OCI-LY7 (cell line): ENCODE measurements around the gene ADAMTSL4. TPM values are rescaled to one million over a fixed set of nuclear protein-coding genes. Genes with fewer than 3 reads are reported as not detected.

Experiments
- BruUV-seq: library from RNA; stranded (reverse); fragments of 400-500 nt; replicated peaks from 2 replicates; lab custom pipeline; 2021; lab: Mats Ljungman, UMichigan
- CTCF ChIA-PET: fragments of 300-600 bp; sonication (Branson Sonifier 250); formaldehyde crosslinking; loops from one replicate; lab custom pipeline; 2022; ENCODE audit warnings: antibody characterized with exemption; ENCODE audit not compliant: unreplicated experiment; lab: Charles Lee
- POLR2A ChIA-PET: fragments of 300-600 bp; sonication (Branson Sonifier 250); formaldehyde crosslinking; loops from one replicate; lab custom pipeline; 2022; ENCODE audit warnings: antibody characterized with exemption; lab: Charles Lee
- DNase-seq: peaks from one replicate; pipeline ENCODE4 v3.0.0-alpha.2; 2015; ENCODE audit warnings: low spot score
- H2AFZ ChIP-seq: fragments of 200-600 bp; sonication (generic), shearing (Covaris generic); 2 replicates; pipeline ENCODE4 v1.6.1; 2014; ENCODE audit warnings: mild to moderate bottlenecking, antibody characterized with exemption, low read length, moderate library complexity
- H3K27ac ChIP-seq: fragments of 200-600 bp; sonication (generic); 2 replicates; pipeline ENCODE4 v1.5.1; 2014; ENCODE audit warnings: mixed run types, low read depth, mild to moderate bottlenecking, moderate library complexity, low read length, inconsistent platforms; ENCODE audit not compliant: poor library complexity, severe bottlenecking
- H3K36me3 ChIP-seq: fragments of 200-600 bp; sonication (generic); 2 replicates; pipeline ENCODE4 v1.6.1; 2014; ENCODE audit warnings: mild to moderate bottlenecking, antibody characterized with exemption, low read length, moderate library complexity, mixed read lengths; ENCODE audit not compliant: insufficient read depth
- H3K4me1 ChIP-seq: fragments of 200-600 bp; sonication (generic); 2 replicates; pipeline ENCODE4 v1.5.1; 2014; ENCODE audit warnings: mild to moderate bottlenecking, low read length; ENCODE audit not compliant: insufficient read depth, poor library complexity, severe bottlenecking
- H3K4me2 ChIP-seq: fragments of 200-600 bp; sonication (generic); 2 replicates; pipeline ENCODE4 v1.6.1; 2014; ENCODE audit warnings: mild to moderate bottlenecking, low read length
- H3K4me3 ChIP-seq: fragments of 200-600 bp; sonication (generic); 2 replicates; pipeline ENCODE4 v1.5.1; 2014; ENCODE audit warnings: mild to moderate bottlenecking, low read depth, low read length; ENCODE audit not compliant: poor library complexity, severe bottlenecking
- H3K79me2 ChIP-seq: fragments of 200-600 bp; sonication (generic); 2 replicates; pipeline ENCODE4 v1.6.1; 2016; ENCODE audit warnings: low read depth, mild to moderate bottlenecking, low read length, moderate library complexity, mixed read lengths; ENCODE audit not compliant: insufficient read depth
- H3K9me2 ChIP-seq: fragments of 200-600 bp; sonication (generic); 2 replicates; pipeline ENCODE4 v1.6.1; 2016; ENCODE audit warnings: mild to moderate bottlenecking, low read length, mixed read lengths; ENCODE audit not compliant: insufficient read depth
- H3K9me3 ChIP-seq: fragments of 200-600 bp; sonication (generic); 2 replicates; pipeline ENCODE4 v1.6.1; 2014; ENCODE audit warnings: mild to moderate bottlenecking, mixed run types, low read length, mixed read lengths
- H4K20me1 ChIP-seq: fragments of 200-600 bp; sonication (generic); 2 replicates; pipeline ENCODE4 v1.6.1; 2014; ENCODE audit warnings: mild to moderate bottlenecking, antibody characterized with exemption, low read length, moderate library complexity, mixed read lengths; ENCODE audit not compliant: insufficient read depth
- CTCF ChIP-seq: fragments of 200-600 bp; sonication (generic); conservative IDR thresholded peaks from 2 replicates; pipeline ENCODE4 v1.5.1; 2014; ENCODE audit warnings: mild to moderate bottlenecking, antibody characterized with exemption, low read length, moderate library complexity, mixed read lengths
- EZH2phosphoT487 ChIP-seq: fragments of 200-600 bp; sonication (generic); IDR thresholded peaks from 2 replicates; pipeline ENCODE4 v1.6.1; 2018; ENCODE audit warnings: low read depth, borderline replicate concordance, mild to moderate bottlenecking, mixed run types, antibody characterized with exemption, low read length, moderate library complexity, mixed read lengths
- intact Hi-C: fragments of 100-400 bp; cut with micrococcal nuclease; formaldehyde crosslinking; loops from one replicate; pipeline ENCODE4 v1.10.0; 2022; ENCODE audit not compliant: unreplicated experiment
- total RNA-seq, 2 experiments: library from RNA; depleted of rRNA in 1 of 2; stranded (reverse); fragments of >200 nt in 1 of 2; shearing (Covaris generic) in 1 of 2; gene quantifications; 2 replicates each; pipeline ENCODE4 v1.2.3, GENCODE V29; 2014 to 2022

Gene ADAMTSL4
- total RNA-seq, 2 experiments from 2014 or later = not detected

GRCh38 chr1:150507912-150508864 lies 41.0 kb upstream of the ADAMTSL4 start, which contains the start of gene ECM1:
TSS of gene ECM1 (plus strand) at chr1:150508109. CDS start at chr1:150508210, 101 bp downstream.
- H3K36me3 ChIP-seq = peaks cover 39% of the 10 kb centered on the region; the same call in 1 of the 2 replicates
- POLR2A ChIA-PET = interaction anchor here (0.6 kb wide), 2 partner anchors 83 to 734 kb away, joined by 3 read pairs; no protein-coding TSS in a partner anchor
- TF ChIP-seq EZH2phosphoT487 = no peak
- no peak for TF ChIP-seq CTCF
- CTCF ChIA-PET = no interaction called here
- H3K4me2 ChIP-seq = no peak within 1 kb of the TSS
- no peaks in the 10 kb centered on the region for H3K9me2 ChIP-seq
- no peak within 1 kb of the TSS for H3K4me3 ChIP-seq
- no TSS peak for BruUV-seq
- H3K27ac ChIP-seq = no peak within 1 kb of the TSS
- intact Hi-C loops = no loop called here
- H2AFZ ChIP-seq = no peak within 1 kb of the TSS
- no peaks in the 10 kb centered on the region for H3K9me3 ChIP-seq
- DNase-seq = no peak
- no peaks in the 10 kb centered on the region for H4K20me1 ChIP-seq
- no peaks in the 10 kb centered on the region for H3K79me2 ChIP-seq
- peaks cover 9% of the 10 kb centered on the region for H3K4me1 ChIP-seq

GRCh38 chr1:150508982-150509381 lies 40.2 kb upstream of the ADAMTSL4 start:
- no peaks in the 10 kb centered on the region for H4K20me1 ChIP-seq
- no peaks in the 10 kb centered on the region for H3K9me2 ChIP-seq
- no peak overlapping the region for H2AFZ ChIP-seq
- CTCF ChIA-PET = no interaction called here
- H3K4me1 ChIP-seq = peaks cover 9% of the 10 kb centered on the region
- no peak for DNase-seq
- POLR2A ChIA-PET = no interaction called here
- no peak overlapping the region for H3K4me3 ChIP-seq
- intact Hi-C loops = no loop called here
- H3K79me2 ChIP-seq = no peaks in the 10 kb centered on the region
- no peaks in the 10 kb centered on the region for H3K9me3 ChIP-seq
- H3K36me3 ChIP-seq = peaks cover 36% of the 10 kb centered on the region; the same call in 1 of the 2 replicates
- TF ChIP-seq EZH2phosphoT487 (no peak), CTCF (no peak)
- no peak overlapping the region for H3K4me2 ChIP-seq
- H3K27ac ChIP-seq = no peak overlapping the region
- no TSS peak for BruUV-seq
